Psoas muscle (tissue), 8 donors: ENCODE data around the gene IGLON5. TPM values are rescaled to one million over a fixed set of nuclear protein-coding genes. Genes with fewer than 3 reads are reported as not detected.

Experiments
- ATAC-seq, 4 donors: fragments of 200-7000 bp; cut with Tn5 transposase; one replicate each; pipeline ENCODE4 v1.9.1; 2020; ENCODE audit warnings: moderate library complexity in 3 of 4, mild to moderate bottlenecking in 2 of 4
- DNase-seq, 2 donors: peaks; one replicate each; pipeline ENCODE4 v3.0.0-alpha.2; 2020
- H3K27ac ChIP-seq: fragments of 200-600 bp; one replicate; pipeline ENCODE4 v1.8.0; 2022
- H3K27me3 ChIP-seq, 3 donors: fragments of 200-600 bp in 1 of 3; one replicate each; pipeline versions ENCODE4 v1.6.1 to v1.8.0; 2013 to 2022; ENCODE audit warnings: low read length in 2 of 3, mild to moderate bottlenecking in 2 of 3, moderate library complexity in 1 of 3; ENCODE audit not compliant: insufficient read depth in 3 of 3
- H3K36me3 ChIP-seq, 2 donors: fragments of 200-600 bp in 1 of 2; one replicate each; pipeline versions ENCODE4 v1.6.1 to v1.8.0; 2013 to 2022; ENCODE audit warnings: low read depth in 1 of 2, mild to moderate bottlenecking in 1 of 2, moderate library complexity in 1 of 2; ENCODE audit not compliant: insufficient read depth in 1 of 2
- H3K4me1 ChIP-seq: fragments of 200-600 bp; one replicate; pipeline ENCODE4 v1.8.0; 2022
- H3K4me3 ChIP-seq: fragments of 200-600 bp; one replicate; pipeline ENCODE4 v1.8.0; 2022; ENCODE audit warnings: mild to moderate bottlenecking
- H3K9me3 ChIP-seq: fragments of 200-600 bp; one replicate; pipeline ENCODE4 v1.8.0; 2022
- CTCF ChIP-seq: fragments of 200-600 bp; IDR thresholded peaks from one replicate; pipeline ENCODE4 v1.8.0; 2022; ENCODE audit warnings: antibody characterized with exemption
- WGBS, 3 donors: extraction: QIAGEN DNeasy Blood & Tissue Kit; methylation state at CpG; one replicate each; pipeline versions ENCODE4 v1.1.6 to v1.1.7; 2013; 5-methylcytosine and 5-hydroxymethylcytosine counted together
- intact Hi-C, 2 donors: fragments of 100-400 bp; cut with DNase I; formaldehyde crosslinking; loops; one replicate each; pipeline versions ENCODE4 v1.11.0 to v1.14.2; 2022
- polyA plus RNA-seq, 3 donors: library from polyadenylated mRNA; stranded (reverse); fragments of 200-250 nt; gene quantifications; one replicate each; pipeline ENCODE4 v1.2.3, GENCODE V29; 2013
- total RNA-seq, 4 donors: library from RNA; stranded (reverse); fragmentation: NEBNext Ultra II Directional in 2 of 4; extraction: Animal tissue kit (Norgen Biotek cat#: 25700) in 2 of 4; gene quantifications; one replicate each; pipeline versions ENCODE4 v1.2.1 to v1.2.4, GENCODE V29; 2021 to 2023
- donor health status: healthy with polysubstance abuse.
- donor health status: DM: no; HTN: no; CAD: no; lungs with moderate emphysema.
- donor health status: Bipolar disorder and iron deficiency.
- donor health status: healthy.
- donor health status: DM: yes; HTN: yes; CAD: no.
- donor health status: DM: no; HTN: no; CAD: no.
- donor health status: DM: no; HTN: no; CAD: no.
- donor health status: DM: yes; HTN: yes; CAD: no.

IGLON5 gene
- total and polyA plus RNA-seq, 7 donors = 0.03 to 0.10 TPM; not detected in 5

- Histone ChIP-seq H3K36me3 (no peaks in the 10 kb centered on the region), H3K9me3 (no peaks in the 10 kb centered on the region), H3K4me1 (no peaks in the 10 kb centered on the region), H3K27ac (no peak overlapping the region), H3K27me3 (peaks cover 0 to 21% (median 2%) of the 10 kb centered on the region in 3 donors), H3K4me3 (no peak overlapping the region)
- no peak for DNase-seq
- intact Hi-C loops = no loop called here
- ATAC-seq = no peak
- TF ChIP-seq CTCF = no peak
- WGBS, 3 donors = 9 to 13% (median 12%) methylated on average over 11 of the region's 11 CpGs
These were observed 18.5 kb upstream of the IGLON5 start for GRCh38 chr19:51292971-51293370.

- TF ChIP-seq CTCF = no peak
These were observed 17.8 kb upstream of the IGLON5 start for GRCh38 chr19:51293571-51294210.

GRCh38 chr19:51294211-51294976, 17.1 kb upstream of the IGLON5 start:
- Histone ChIP-seq H3K9me3 (no peaks in the 10 kb centered on the region), H3K27me3 (peaks cover 0 to 21% (median 2%) of the 10 kb centered on the region in 3 donors), H3K4me3 (no peak overlapping the region), H3K4me1 (no peaks in the 10 kb centered on the region), H3K36me3 (no peaks in the 10 kb centered on the region), H3K27ac (no peak overlapping the region)
- ATAC-seq = no peak
- intact Hi-C loops = no loop called here
- DNase-seq = no peak
- WGBS, 3 donors = 78 to 82% (median 79%) methylated on average over 23 of the region's 23 CpGs
- no peak for TF ChIP-seq CTCF

More at GRCh38 chr19:51293571-51294210, 17.8 kb upstream of the IGLON5 start:
- ATAC-seq = no peak
- WGBS, 3 donors = 60 to 68% (median 61%) methylated on average over 13 to 14 of the region's 14 CpGs
- intact Hi-C loops = no loop called here
- no peak overlapping the region for H3K4me3 ChIP-seq
- peaks cover 0 to 21% (median 2%) of the 10 kb centered on the region in 3 donors for H3K27me3 ChIP-seq
- no peak for DNase-seq
- no peaks in the 10 kb centered on the region for H3K4me1 ChIP-seq
- no peaks in the 10 kb centered on the region for H3K9me3 ChIP-seq
- no peak overlapping the region for H3K27ac ChIP-seq
- H3K36me3 ChIP-seq = no peaks in the 10 kb centered on the region

GRCh38 chr19:51294977-51295375, 16.5 kb upstream of the IGLON5 start:
- Histone ChIP-seq H3K27me3 (peaks cover 0 to 21% (median 2%) of the 10 kb centered on the region in 3 donors), H3K27ac (no peak overlapping the region), H3K4me1 (no peaks in the 10 kb centered on the region), H3K9me3 (no peaks in the 10 kb centered on the region), H3K36me3 (no peaks in the 10 kb centered on the region), H3K4me3 (no peak overlapping the region)
- ATAC-seq (no peak), DNase-seq (no peak)
- 54 to 57% (median 56%) methylated on average over 11 to 12 of the region's 12 CpGs for WGBS, 3 donors
- no peak for TF ChIP-seq CTCF
- intact Hi-C loops = no loop called here
